GM19372 (cell line): ENCODE results near the gene DDIT3.

ENCODE experiments used
- ATAC-seq: cut with Tn5 transposase; IDR thresholded peaks from one replicate; pipeline ENCODE4 v1.9.1; 2021; ENCODE audit warnings: mild to moderate bottlenecking, low read depth, moderate library complexity; ENCODE audit not compliant: unreplicated experiment

DDIT3 gene

GRCh38 chr12:57488402-57489156 lies 31.7 kb downstream of the DDIT3 start:
- no peak for ATAC-seq

- ATAC-seq = peak; percentile 99
Measured at GRCh38 chr12:57487597-57488401, 32.5 kb downstream of the DDIT3 start, which contains the start of gene MARS1. Gene MARS1, plus strand, starts transcription at chr12:57488068. Its CDS starts 23 bp downstream, at chr12:57488091.

- ATAC-seq = no peak
Measured at GRCh38 chr12:57487055-57487596, 33.2 kb downstream of the DDIT3 start.

- ATAC-seq = no peak
Measured at GRCh38 chr12:57485695-57486094, 34.6 kb downstream of the DDIT3 start.

GRCh38 chr12:57483466-57483865 lies 36.8 kb downstream of the DDIT3 start:
- ATAC-seq = no peak

GRCh38 chr12:57481671-57482070 lies 38.6 kb downstream of the DDIT3 start:
- no peak for ATAC-seq

GRCh38 chr12:57479376-57480115 lies 40.8 kb downstream of the DDIT3 start, which contains the start of gene ARHGAP9:
Gene ARHGAP9, minus strand, starts transcription at chr12:57479866. Its CDS starts 460 bp downstream, at chr12:57479406.
- peak; percentile 44 for ATAC-seq

GRCh38 chr12:57479043-57479375 lies 41.3 kb downstream of the DDIT3 start:
- ATAC-seq = no peak

GRCh38 chr12:57477710-57478681 lies 42.3 kb downstream of the DDIT3 start:
- no peak for ATAC-seq

GRCh38 chr12:57476993-57477709 lies 43.2 kb downstream of the DDIT3 start:
- ATAC-seq = no peak

- no peak for ATAC-seq
Measured at GRCh38 chr12:57476162-57476992, 43.9 kb downstream of the DDIT3 start.

GRCh38 chr12:57475271-57476161 lies 44.8 kb downstream of the DDIT3 start:
- no peak for ATAC-seq

GRCh38 chr12:57474862-57475261 lies 45.5 kb downstream of the DDIT3 start:
- ATAC-seq = no peak

GRCh38 chr12:57474430-57474829 lies 45.9 kb downstream of the DDIT3 start:
- no peak for ATAC-seq

- ATAC-seq = no peak
Measured at GRCh38 chr12:57473886-57474285, 46.4 kb downstream of the DDIT3 start.

GRCh38 chr12:57473392-57473791 lies 46.9 kb downstream of the DDIT3 start:
- ATAC-seq = no peak

GRCh38 chr12:57472391-57472790 lies 47.9 kb downstream of the DDIT3 start:
- no peak for ATAC-seq
